BE2C (cell line): ENCODE measurements around the gene PHF12.

Experiments used
- DNase-seq: peaks from one replicate; pipeline ENCODE4 v3.0.0-alpha.2; 2020
- H3K27me3 ChIP-seq: fragments of 250-450 bp; sonication (Bioruptor Pico); 2 replicates; pipeline ENCODE4 v1.5.1; 2020; ENCODE audit warnings: mild to moderate bottlenecking
- H3K36me3 ChIP-seq: fragments of 250-450 bp; sonication (Bioruptor Pico); 2 replicates; pipeline ENCODE4 v1.5.1; 2020; ENCODE audit warnings: mild to moderate bottlenecking
- H3K4me1 ChIP-seq: fragments of 250-450 bp; sonication (Bioruptor Pico); 2 replicates; pipeline ENCODE4 v1.5.1; 2020
- H3K4me3 ChIP-seq: 2 replicates; pipeline ENCODE4 v1.5.1; 2011; ENCODE audit warnings: low read depth, low read length
- H3K9me3 ChIP-seq: fragments of 250-450 bp; sonication (Bioruptor Pico); 2 replicates; pipeline ENCODE4 v1.5.1; 2020
- TF ChIP-seq, protein P1 (sequence below): IDR thresholded peaks from 2 replicates; pipeline ENCODE4 v1.5.1; 2012; ENCODE audit warnings: mild to moderate bottlenecking, low read depth, low read length

Gene PHF12

DNA sequence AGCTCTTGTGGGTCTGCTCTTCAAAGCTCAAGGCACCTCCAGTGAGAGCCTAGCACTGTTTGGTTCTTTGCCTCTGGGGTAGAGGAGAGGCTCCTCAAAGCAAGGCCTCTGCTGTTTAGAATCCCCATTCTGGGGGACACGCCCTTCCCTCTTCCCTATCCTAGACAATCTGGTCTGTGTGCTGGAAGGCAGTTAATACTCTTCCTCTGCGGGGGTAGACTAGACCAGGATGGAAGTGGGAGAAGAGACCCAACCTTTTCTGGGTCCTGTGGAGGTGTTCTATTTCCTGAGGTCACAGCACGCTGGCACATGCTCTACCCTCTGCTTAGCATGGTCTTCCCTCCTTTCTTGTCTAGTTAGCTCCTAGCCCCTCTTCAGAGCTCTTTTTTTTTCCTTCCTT lies 88.8 kb downstream of the PHF12 start:
- TF ChIP-seq, protein P1, sequence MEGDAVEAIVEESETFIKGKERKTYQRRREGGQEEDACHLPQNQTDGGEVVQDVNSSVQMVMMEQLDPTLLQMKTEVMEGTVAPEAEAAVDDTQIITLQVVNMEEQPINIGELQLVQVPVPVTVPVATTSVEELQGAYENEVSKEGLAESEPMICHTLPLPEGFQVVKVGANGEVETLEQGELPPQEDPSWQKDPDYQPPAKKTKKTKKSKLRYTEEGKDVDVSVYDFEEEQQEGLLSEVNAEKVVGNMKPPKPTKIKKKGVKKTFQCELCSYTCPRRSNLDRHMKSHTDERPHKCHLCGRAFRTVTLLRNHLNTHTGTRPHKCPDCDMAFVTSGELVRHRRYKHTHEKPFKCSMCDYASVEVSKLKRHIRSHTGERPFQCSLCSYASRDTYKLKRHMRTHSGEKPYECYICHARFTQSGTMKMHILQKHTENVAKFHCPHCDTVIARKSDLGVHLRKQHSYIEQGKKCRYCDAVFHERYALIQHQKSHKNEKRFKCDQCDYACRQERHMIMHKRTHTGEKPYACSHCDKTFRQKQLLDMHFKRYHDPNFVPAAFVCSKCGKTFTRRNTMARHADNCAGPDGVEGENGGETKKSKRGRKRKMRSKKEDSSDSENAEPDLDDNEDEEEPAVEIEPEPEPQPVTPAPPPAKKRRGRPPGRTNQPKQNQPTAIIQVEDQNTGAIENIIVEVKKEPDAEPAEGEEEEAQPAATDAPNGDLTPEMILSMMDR: no peak

DNA sequence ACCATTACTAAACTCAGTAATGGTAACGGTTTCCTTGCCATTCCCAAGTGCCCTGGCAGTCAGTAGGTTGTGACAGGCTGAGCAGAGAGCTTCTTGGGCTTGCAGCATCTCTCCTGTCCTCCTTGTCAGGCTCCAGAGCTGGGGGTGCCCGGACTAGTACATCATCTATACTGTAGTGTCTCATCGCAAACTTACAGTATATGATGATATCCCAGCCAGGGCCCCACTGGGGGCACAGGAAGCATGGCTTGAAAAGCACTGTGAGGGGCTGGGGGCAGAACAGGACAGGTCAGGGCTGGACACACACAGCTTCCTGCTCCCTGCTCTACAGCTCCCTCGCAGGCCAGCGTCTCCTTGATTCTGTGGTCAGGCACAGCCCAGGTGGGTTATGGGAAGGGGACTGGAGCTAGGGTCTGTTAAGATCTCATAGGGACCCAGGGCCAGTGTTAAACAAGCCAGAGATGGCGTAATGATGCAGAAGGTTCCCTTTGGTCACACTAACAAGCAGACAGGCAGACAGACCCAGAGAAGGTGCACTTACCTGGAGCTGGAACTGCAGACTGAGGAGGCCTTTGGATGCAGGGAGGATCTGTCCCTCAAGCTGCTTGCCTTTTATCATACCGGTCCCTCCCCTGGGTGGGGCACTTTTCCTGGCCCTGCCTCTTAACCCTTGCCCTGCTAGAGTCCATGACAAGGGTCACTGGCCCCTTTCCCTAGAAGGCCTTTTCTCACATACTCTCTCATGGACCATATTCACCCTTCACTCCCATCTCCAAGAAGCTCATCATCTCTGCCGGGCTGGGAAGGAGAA lies 89.7 kb downstream of the PHF12 start:
- TF ChIP-seq, protein P1: no peak
- Histone ChIP-seq H3K9me3 (no peaks in the 10 kb centered on the region), H3K27me3 (no peaks in the 10 kb centered on the region), H3K4me1 (no peaks in the 10 kb centered on the region), H3K4me3 (no peak overlapping the region), H3K36me3 (no peaks in the 10 kb centered on the region; the same call in 1 of the 2 replicates)
- DNase-seq: no peak

More for the DNA sequence above, 88.8 kb downstream of the PHF12 start:
- no peaks in the 10 kb centered on the region for H3K9me3 ChIP-seq
- no peaks in the 10 kb centered on the region for H3K27me3 ChIP-seq
- H3K36me3 ChIP-seq: no peaks in the 10 kb centered on the region; the same call in 1 of the 2 replicates
- H3K4me3 ChIP-seq: no peak overlapping the region
- H3K4me1 ChIP-seq: no peaks in the 10 kb centered on the region
- no peak for DNase-seq

DNA sequence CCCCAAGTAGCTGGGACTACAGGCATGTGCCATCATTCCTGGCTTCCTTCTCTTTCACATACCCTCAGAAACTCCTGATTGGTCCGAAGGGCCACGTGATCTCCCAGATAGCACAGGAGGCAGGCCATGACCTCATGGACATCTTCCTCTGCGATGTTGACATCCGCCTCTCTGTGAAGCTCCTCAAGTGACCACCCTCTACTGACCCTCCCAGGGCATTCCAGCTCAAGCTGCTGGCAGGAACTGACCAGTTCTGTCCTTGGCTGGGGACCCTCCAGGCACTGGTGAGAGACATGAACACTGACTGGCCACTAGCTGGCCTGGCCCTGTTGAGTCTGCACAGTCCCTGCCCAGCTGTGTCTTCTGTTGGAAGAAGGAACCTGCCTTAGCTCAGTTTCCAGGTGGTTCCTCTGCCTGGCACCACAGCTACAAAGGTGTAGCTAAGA lies 90.9 kb downstream of the PHF12 start:
- no peaks in the 10 kb centered on the region; the same call in 1 of the 2 replicates for H3K36me3 ChIP-seq
- H3K4me1 ChIP-seq: no peaks in the 10 kb centered on the region
- TF ChIP-seq, protein P1: no peak
- no peak for DNase-seq
- no peak overlapping the region for H3K4me3 ChIP-seq
- no peaks in the 10 kb centered on the region for H3K9me3 ChIP-seq
- H3K27me3 ChIP-seq: no peaks in the 10 kb centered on the region

DNA sequence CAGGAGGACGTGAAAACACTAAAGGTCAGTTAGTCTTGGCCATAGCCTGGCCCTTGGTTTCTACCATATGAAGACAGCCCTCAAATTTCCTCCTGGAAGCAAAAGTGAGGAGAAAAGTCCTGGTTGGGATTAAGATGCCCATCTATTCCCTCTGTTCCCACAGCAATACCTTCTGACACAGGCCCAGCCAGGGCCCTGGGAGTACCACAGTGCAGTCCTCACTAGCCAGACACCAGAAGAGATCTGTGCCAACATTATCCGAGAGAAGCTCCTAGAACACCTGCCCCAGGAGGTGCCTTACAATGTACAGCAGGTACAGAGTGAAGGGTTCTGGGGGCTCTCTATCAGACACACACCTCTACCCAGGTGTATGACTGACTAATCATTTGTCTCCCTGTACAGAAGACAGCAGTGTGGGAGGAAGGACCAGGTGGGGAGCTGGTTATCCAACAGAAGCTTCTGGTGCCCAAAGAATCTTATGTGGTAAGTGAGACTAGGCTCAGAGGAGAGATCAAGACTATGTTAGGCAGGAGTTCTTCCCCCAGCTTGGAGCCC lies 92.4 kb downstream of the PHF12 start:
- H3K36me3 ChIP-seq: no peaks in the 10 kb centered on the region; the same call in 1 of the 2 replicates
- DNase-seq: no peak
- H3K9me3 ChIP-seq: no peaks in the 10 kb centered on the region
- no peaks in the 10 kb centered on the region for H3K4me1 ChIP-seq
- no peaks in the 10 kb centered on the region for H3K27me3 ChIP-seq
- TF ChIP-seq, protein P1: no peak
- H3K4me3 ChIP-seq: no peak overlapping the region

DNA sequence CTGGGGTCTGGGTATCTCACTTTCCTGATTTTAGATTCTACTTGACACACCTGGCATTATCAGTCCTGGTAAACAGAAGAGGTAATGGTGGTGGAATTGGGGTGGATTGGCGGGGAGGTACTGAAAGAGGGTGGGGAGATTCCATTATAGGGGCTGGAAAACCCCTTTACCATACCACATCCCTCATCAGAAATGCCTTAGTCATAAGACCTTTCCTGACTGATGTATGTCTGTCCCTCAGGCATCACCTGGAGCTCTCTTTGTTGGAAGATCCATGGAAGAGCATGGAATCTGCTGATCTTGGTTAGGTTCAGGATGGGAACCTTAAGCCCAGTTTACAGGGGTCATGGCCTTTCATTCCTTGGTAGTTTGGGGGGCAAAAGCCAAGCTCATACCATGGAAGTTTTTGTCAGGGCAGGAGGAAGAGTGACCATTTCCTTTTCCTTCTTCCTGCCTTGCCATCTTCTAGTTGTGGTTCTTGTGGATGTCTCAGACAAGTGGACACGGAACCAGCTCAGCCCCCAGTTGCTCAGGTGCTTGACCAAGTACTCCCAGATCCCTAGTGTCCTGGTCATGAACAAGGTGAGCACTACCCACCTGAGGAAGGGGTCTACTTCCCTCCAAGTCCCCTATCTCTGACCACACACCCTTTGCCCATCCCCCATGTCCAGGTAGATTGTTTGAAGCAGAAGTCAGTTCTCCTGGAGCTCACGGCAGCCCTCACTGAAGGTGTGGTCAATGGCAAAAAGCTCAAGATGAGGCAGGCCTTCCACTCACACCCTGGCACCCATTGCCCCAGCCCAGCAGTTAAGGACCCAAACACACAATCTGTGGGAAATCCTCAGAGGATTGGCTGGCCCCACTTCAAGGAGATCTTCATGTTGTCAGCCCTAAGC lies 93.2 kb downstream of the PHF12 start:
- Histone ChIP-seq H3K36me3 (no peaks in the 10 kb centered on the region; the same call in 1 of the 2 replicates), H3K4me3 (no peak overlapping the region), H3K4me1 (no peaks in the 10 kb centered on the region), H3K9me3 (no peaks in the 10 kb centered on the region), H3K27me3 (no peaks in the 10 kb centered on the region)
- DNase-seq: no peak
- TF ChIP-seq, protein P1: no peak
